GM12872 (cell line): ENCODE data around the gene ASRGL1.

Experiments
- CTCF ChIP-seq: IDR thresholded peaks from 3 replicates; pipeline ENCODE4 v1.5.1; 2011; ENCODE audit warnings: low read depth, mild to moderate bottlenecking, low read length, moderate library complexity; ENCODE audit not compliant: insufficient read depth

Gene ASRGL1

GRCh38 chr11:62322524-62322923 is 14.7 kb upstream of the ASRGL1 start:
- TF ChIP-seq CTCF: no peak

GRCh38 chr11:62324731-62325556 is 12.3 kb upstream of the ASRGL1 start:
- TF ChIP-seq CTCF: peak; percentile 96

GRCh38 chr11:62333768-62334167 is 3.5 kb upstream of the ASRGL1 start:
- TF ChIP-seq CTCF: no peak

- TF ChIP-seq CTCF: no peak
Measured at GRCh38 chr11:62338218-62338617, 970 bp downstream of the ASRGL1 start.

- peak; percentile 83 for TF ChIP-seq CTCF
Measured at GRCh38 chr11:62340269-62340901, 3.1 kb downstream of the ASRGL1 start.

GRCh38 chr11:62341588-62341987 is 4.3 kb downstream of the ASRGL1 start:
- no peak for TF ChIP-seq CTCF

- no peak for TF ChIP-seq CTCF
Measured at GRCh38 chr11:62344210-62344609, 7.0 kb downstream of the ASRGL1 start.
